IgD-negative memory B cell (primary cell): Measurements from ENCODE around the gene USP16. TPM values are rescaled to one million over a fixed set of nuclear protein-coding genes. Genes with fewer than 3 reads are reported as not detected.
"Not testable (repeated sequence)": the region's sequence is repeated elsewhere in the genome, so short reads cannot be mapped to it uniquely, and the experiment has no call there.

Experiments used
- H3K27ac Mint-ChIP-seq, 3 donors: one replicate each; pipeline ENCODE4 v1.8.0; 2020 to 2022; ENCODE audit warnings: mild to moderate bottlenecking in 3 of 3, mixed read lengths in 3 of 3, moderate library complexity in 1 of 3
- H3K27me3 Mint-ChIP-seq: one replicate; pipeline ENCODE4 v1.8.0; 2021; ENCODE audit warnings: mixed read lengths
- H3K36me3 Mint-ChIP-seq: one replicate; pipeline ENCODE4 v1.8.0; 2020; ENCODE audit warnings: mild to moderate bottlenecking, mixed read lengths
- H3K4me1 Mint-ChIP-seq, 3 donors: one replicate each; pipeline ENCODE4 v1.8.0; 2020 to 2022; ENCODE audit warnings: mixed read lengths in 3 of 3, mild to moderate bottlenecking in 1 of 3
- H3K4me3 Mint-ChIP-seq, 4 donors: one replicate each; pipeline ENCODE4 v1.8.0; 2020 to 2022; ENCODE audit warnings: mild to moderate bottlenecking in 4 of 4, mixed read lengths in 4 of 4, moderate library complexity in 3 of 4
- H3K9me3 Mint-ChIP-seq, 3 donors: one replicate each; pipeline ENCODE4 v1.8.0; 2020 to 2021; ENCODE audit warnings: mixed read lengths in 3 of 3, mild to moderate bottlenecking in 1 of 3
- polyA plus RNA-seq: library from polyadenylated mRNA; unstranded; fragments of 300-500 nt; fragmentation: Illumina TruSeq; gene quantifications from one replicate; pipeline ENCODE4 v1.2.3, GENCODE V29; 2021

The USP16 gene
- polyA plus RNA-seq, 1 donor from 2014 or later = 25.7 TPM

GRCh38 chr21:29064850-29065481 is 40.5 kb downstream of the USP16 start:
- Mint-ChIP-seq H3K4me3 (peak overlapping the region in 3 of 4 donors; percentile 9 to 72 (median 47)), H3K9me3 (no peaks in the 10 kb centered on the region), H3K36me3 (peaks cover 8% of the 10 kb centered on the region), H3K27me3 (no peaks in the 10 kb centered on the region), H3K27ac (peak overlapping the region; percentile 23 to 71 (median 49)), H3K4me1 (peaks cover 12 to 13% (median 13%) of the 10 kb centered on the region in 3 donors)

DNA sequence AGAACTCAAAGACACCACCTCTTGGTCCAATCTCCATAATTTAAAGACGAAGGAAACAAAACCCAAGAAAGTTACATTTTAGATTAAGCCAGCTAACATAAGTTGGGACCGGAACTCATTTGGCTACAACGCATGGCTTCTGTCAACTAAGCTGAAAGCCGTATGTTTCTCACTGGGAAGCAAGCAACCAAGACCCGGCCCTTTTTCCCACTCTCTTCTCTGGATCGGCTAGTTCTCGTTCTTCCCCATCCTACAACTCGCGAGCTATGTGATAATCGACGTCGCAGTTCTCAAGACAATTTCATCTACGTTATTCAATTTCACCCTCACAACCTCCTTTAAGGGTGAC is 48.4 kb downstream of the USP16 start:
- Mint-ChIP-seq H3K9me3 (peaks cover 0 to 3% (median 0%) of the 10 kb centered on the region in 3 donors), H3K36me3 (no peaks in the 10 kb centered on the region), H3K4me3 (peak overlapping the region; percentile 98 to 100 (median 99)), H3K4me1 (peaks cover 27 to 30% (median 29%) of the 10 kb centered on the region in 3 donors), H3K27ac (peak overlapping the region; percentile 95 to 99 (median 99)), H3K27me3 (no peaks in the 10 kb centered on the region)

GRCh38 chr21:29073222-29074006 is 48.9 kb downstream of the USP16 start, which contains the start of gene CCT8:
CCT8 (minus strand) TSS chr21:29073648; CDS start chr21:29073590, 58 bp downstream.
- peak within 1 kb of the TSS; percentile 98 to 100 (median 99) for H3K4me3 Mint-ChIP-seq
- peaks cover 27 to 31% (median 30%) of the 10 kb centered on the region in 3 donors for H3K4me1 Mint-ChIP-seq
- no peaks in the 10 kb centered on the region for H3K27me3 Mint-ChIP-seq
- H3K27ac Mint-ChIP-seq = peak within 1 kb of the TSS; percentile 95 to 99 (median 99)
- H3K9me3 Mint-ChIP-seq = peaks cover 0 to 3% (median 0%) of the 10 kb centered on the region in 3 donors
- no peaks in the 10 kb centered on the region for H3K36me3 Mint-ChIP-seq

GRCh38 chr21:29074007-29074376 is 49.5 kb downstream of the USP16 start:
- H3K4me3 Mint-ChIP-seq = peak overlapping the region; percentile 98 to 100 (median 99)
- H3K27me3 Mint-ChIP-seq = no peaks in the 10 kb centered on the region
- peaks cover 30 to 37% (median 32%) of the 10 kb centered on the region in 3 donors for H3K4me1 Mint-ChIP-seq
- H3K27ac Mint-ChIP-seq = peak overlapping the region; percentile 95 to 99 (median 99)
- peaks cover 0 to 3% (median 0%) of the 10 kb centered on the region in 3 donors for H3K9me3 Mint-ChIP-seq
- H3K36me3 Mint-ChIP-seq = no peaks in the 10 kb centered on the region

DNA sequence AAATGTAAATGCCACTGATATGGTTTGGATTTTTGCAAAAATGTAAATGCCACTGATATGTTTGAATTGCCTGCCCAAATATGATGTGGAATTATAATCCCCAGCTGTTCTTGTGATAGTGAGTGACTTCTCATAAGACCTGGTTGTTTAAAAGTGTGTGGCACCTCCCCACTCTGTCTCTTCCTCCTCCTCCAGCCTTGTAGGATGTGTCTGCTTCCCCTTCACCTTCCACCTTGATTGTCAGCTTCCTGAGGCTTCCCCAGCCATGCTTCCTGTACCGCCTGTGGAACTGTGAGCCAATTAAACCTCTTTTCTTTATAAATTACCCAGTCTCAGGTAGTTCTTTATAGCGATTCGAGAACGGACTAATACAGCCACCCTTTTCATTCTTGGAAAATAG is 50.3 kb downstream of the USP16 start:
- no peaks in the 10 kb centered on the region for H3K36me3 Mint-ChIP-seq
- H3K4me1 Mint-ChIP-seq = peaks cover 34 to 42% (median 37%) of the 10 kb centered on the region in 3 donors
- H3K4me3 Mint-ChIP-seq = peak overlapping the region in 2 of 4 donors; percentile 53 to 61
- H3K9me3 Mint-ChIP-seq = peaks cover 0 to 3% (median 0%) of the 10 kb centered on the region in 3 donors
- H3K27me3 Mint-ChIP-seq = no peaks in the 10 kb centered on the region
- peak overlapping the region in 1 of 3 donors; percentile 42 for H3K27ac Mint-ChIP-seq

DNA sequence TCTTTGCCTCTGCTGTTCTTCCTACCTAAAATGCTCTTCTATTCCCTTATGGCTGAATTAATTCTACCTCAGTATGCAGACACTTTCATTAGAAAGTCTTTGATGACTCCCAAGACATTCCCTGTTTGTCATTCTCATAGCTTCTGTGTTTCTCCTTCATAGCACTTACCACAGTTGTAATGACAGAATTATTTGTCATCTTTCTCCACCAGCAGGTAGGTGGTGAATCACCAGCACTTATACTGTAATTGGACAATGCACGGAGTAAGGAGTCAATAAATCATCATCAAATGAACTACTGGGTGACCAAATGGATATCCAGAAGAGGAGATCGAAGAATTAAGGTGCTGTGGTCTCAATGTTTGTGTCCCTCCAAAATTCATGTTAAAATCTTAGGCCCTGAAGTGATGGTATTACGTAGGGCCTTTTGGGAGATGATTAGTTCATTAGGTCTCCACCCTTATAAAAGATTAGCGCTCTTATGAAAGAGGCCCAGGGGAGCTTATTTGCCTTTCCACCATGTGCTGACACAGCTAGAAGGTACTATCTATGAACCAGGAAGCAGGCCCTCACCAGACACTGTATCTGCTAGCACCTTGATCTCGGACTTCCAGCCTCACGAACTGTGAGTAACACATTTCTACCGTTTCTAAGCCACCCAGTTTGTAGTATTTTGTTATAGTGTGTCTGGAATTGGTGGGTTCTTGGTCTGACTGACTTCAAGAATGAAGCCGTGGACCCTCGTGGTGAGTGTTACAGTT is 51.4 kb downstream of the USP16 start:
- H3K27me3 Mint-ChIP-seq = no peaks in the 10 kb centered on the region
- H3K4me3 Mint-ChIP-seq = peak overlapping the region in 3 of 4 donors; percentile 69 to 87 (median 87)
- no peaks in the 10 kb centered on the region for H3K36me3 Mint-ChIP-seq
- H3K27ac Mint-ChIP-seq = peak overlapping the region in 1 of 3 donors; percentile 62
- H3K4me1 Mint-ChIP-seq = peaks cover 36 to 50% (median 40%) of the 10 kb centered on the region in 3 donors
- H3K9me3 Mint-ChIP-seq = peaks cover 0 to 3% (median 0%) of the 10 kb centered on the region in 3 donors

DNA sequence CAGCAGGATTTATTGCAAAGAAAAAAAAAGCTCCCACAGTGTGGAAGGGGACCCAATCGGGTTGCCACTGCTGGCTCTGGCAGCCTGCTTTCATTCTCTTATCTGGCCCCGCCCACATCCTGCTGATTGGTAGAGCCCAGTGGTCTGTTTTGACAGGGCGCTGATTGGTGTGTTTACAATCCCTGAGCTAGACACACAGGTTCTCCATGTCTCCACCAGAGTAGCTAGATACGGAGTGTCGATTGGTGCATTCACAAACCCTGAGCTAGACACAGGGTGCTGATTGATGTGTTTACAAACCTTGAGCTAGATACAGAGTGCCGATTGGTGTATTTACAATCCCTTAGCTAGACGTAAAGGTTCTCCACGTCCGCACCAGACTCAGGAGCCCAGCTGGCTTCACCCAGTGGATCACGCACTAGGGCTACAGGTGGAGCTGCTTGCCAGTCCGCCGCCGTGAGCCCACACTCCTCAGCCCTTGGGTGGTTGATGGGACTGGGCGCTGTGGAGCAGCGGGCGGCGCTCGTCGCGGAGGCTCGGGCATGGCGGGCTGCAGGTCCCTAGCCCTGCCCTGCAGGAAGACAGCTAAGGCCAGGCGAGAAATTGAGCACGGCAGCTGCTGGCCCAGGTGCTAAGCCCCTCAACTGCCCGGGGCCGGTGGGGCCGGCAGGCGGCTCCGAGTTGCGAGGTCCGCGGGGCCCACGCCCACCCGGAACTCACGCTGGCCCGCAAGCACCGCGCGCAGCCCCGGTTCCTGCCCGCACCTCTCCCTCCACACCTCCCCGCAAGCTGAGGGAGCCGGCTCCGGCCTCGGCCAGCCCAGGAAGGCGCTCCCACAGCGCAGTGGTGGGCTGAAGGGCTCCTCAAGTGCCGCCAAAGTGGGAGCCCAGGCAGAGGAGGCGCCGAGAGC is 52.5 kb downstream of the USP16 start:
- Mint-ChIP-seq H3K4me1 (peaks cover 29 to 44% (median 34%) of the 10 kb centered on the region in 3 donors), H3K4me3 (peak overlapping the region; percentile 86 to 94 (median 90)), H3K27ac (peak overlapping the region; percentile 81 to 94 (median 84))
- not testable (repeated sequence) for H3K36me3 Mint-ChIP-seq, H3K9me3 Mint-ChIP-seq, H3K27me3 Mint-ChIP-seq

- Mint-ChIP-seq H3K4me1 (peaks cover 22 to 37% (median 28%) of the 10 kb centered on the region in 3 donors), H3K27me3 (no peaks in the 10 kb centered on the region), H3K4me3 (peak overlapping the region; percentile 86 to 94 (median 90)), H3K36me3 (no peaks in the 10 kb centered on the region), H3K9me3 (peaks cover 0 to 3% (median 0%) of the 10 kb centered on the region in 3 donors), H3K27ac (peak overlapping the region; percentile 72 to 94 (median 81))
Observed at GRCh38 chr21:29077651-29078090, 53.2 kb downstream of the USP16 start.

- no peaks in the 10 kb centered on the region for H3K27me3 Mint-ChIP-seq
- peaks cover 0 to 3% (median 0%) of the 10 kb centered on the region in 3 donors for H3K9me3 Mint-ChIP-seq
- peaks cover 13 to 34% (median 17%) of the 10 kb centered on the region in 3 donors for H3K4me1 Mint-ChIP-seq
Observed at GRCh38 chr21:29078869-29079767, 54.6 kb downstream of the USP16 start.

GRCh38 chr21:29080454-29080941 is 56.0 kb downstream of the USP16 start:
- peaks cover 0 to 3% (median 0%) of the 10 kb centered on the region in 3 donors for H3K9me3 Mint-ChIP-seq
- peak overlapping the region; percentile 74 to 94 (median 92) for H3K27ac Mint-ChIP-seq
- peaks cover 13 to 34% (median 14%) of the 10 kb centered on the region in 3 donors for H3K4me1 Mint-ChIP-seq
- H3K27me3 Mint-ChIP-seq = no peaks in the 10 kb centered on the region
- H3K36me3 Mint-ChIP-seq = no peaks in the 10 kb centered on the region
- peak overlapping the region in 3 of 4 donors; percentile 1 to 78 (median 59) for H3K4me3 Mint-ChIP-seq

More at GRCh38 chr21:29078869-29079767, 54.6 kb downstream of the USP16 start:
- peak overlapping the region in 3 of 4 donors; percentile 2 to 78 (median 55) for H3K4me3 Mint-ChIP-seq
- H3K36me3 Mint-ChIP-seq = no peaks in the 10 kb centered on the region
- H3K27ac Mint-ChIP-seq = peak overlapping the region; percentile 74 to 92 (median 81)

DNA sequence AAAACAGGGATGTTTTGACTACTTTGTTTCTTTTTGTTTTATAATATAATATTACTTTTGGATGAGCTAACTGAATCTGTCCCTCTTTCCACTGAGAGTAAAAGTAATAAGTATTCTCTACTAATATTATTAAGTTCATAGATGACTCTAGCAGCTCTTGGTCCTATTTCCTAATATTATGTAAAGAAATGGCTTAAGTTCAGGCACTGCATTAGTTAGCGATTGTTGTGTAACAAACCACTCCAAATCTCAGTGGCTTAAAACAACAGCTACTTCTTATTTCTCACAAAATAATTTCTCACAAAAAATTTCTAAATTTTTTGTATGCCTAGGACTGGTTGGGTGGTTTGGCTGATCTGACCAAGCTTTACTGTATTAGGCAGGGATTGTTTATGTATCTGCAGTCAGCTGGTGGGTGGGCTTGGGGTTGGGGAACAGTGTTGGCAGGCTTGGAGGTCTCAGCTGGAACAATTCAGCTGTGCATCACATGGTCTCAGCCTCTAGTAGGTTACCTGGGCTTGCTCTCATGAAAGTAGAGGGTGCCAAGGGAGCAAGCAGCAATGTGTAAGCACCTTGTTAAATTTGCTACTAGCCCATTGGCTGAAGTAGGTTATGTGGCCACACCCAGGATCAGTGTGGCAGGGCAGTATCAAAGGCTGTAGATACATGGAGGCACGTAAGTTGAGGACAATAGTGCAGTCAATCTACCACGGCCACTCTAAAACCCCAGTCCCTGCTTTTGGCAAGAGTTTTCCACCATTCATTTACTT is 57.8 kb downstream of the USP16 start:
- Mint-ChIP-seq H3K4me1 (peaks cover 12 to 31% (median 13%) of the 10 kb centered on the region in 3 donors), H3K27ac (peak overlapping the region in 1 of 3 donors; percentile 31), H3K9me3 (no peaks in the 10 kb centered on the region), H3K36me3 (no peaks in the 10 kb centered on the region), H3K27me3 (no peaks in the 10 kb centered on the region), H3K4me3 (no peak overlapping the region)

GRCh38 chr21:29083306-29083705 is 58.8 kb downstream of the USP16 start:
- Mint-ChIP-seq H3K4me3 (no peak overlapping the region), H3K27me3 (no peaks in the 10 kb centered on the region), H3K36me3 (no peaks in the 10 kb centered on the region), H3K9me3 (no peaks in the 10 kb centered on the region), H3K4me1 (peaks cover 12 to 28% (median 13%) of the 10 kb centered on the region in 3 donors), H3K27ac (no peak overlapping the region)
